Mucosa of stomach (tissue), 1 donor: ENCODE data around the gene SASH1.
"Not testable (repeated sequence)": the region's sequence is repeated elsewhere in the genome, so short reads cannot be mapped to it uniquely, and the experiment has no call there.

ENCODE experiments used
- H3K27me3 ChIP-seq: one replicate; pipeline ENCODE4 v1.7.0; 2013; ENCODE audit warnings: mild to moderate bottlenecking, low read length; ENCODE audit not compliant: control insufficient read depth, insufficient read depth
- H3K36me3 ChIP-seq: one replicate; pipeline ENCODE4 v1.7.0; 2013; ENCODE audit warnings: low read length; ENCODE audit not compliant: control insufficient read depth, insufficient read depth
- H3K4me1 ChIP-seq: one replicate; pipeline ENCODE4 v1.7.0; 2013; ENCODE audit warnings: mild to moderate bottlenecking, low read length; ENCODE audit not compliant: control insufficient read depth, insufficient read depth
- H3K4me3 ChIP-seq: one replicate; pipeline ENCODE4 v1.7.0; 2013; ENCODE audit warnings: low read length
- H3K9ac ChIP-seq: one replicate; pipeline ENCODE4 v1.7.0; 2013; ENCODE audit warnings: mild to moderate bottlenecking, low read length, moderate library complexity
- H3K9me3 ChIP-seq: one replicate; pipeline ENCODE4 v1.7.0; 2013; ENCODE audit warnings: mild to moderate bottlenecking, low read length, moderate library complexity; ENCODE audit not compliant: control insufficient read depth
- donor health status: Pancreatic carcinoma.

The SASH1 gene

DNA sequence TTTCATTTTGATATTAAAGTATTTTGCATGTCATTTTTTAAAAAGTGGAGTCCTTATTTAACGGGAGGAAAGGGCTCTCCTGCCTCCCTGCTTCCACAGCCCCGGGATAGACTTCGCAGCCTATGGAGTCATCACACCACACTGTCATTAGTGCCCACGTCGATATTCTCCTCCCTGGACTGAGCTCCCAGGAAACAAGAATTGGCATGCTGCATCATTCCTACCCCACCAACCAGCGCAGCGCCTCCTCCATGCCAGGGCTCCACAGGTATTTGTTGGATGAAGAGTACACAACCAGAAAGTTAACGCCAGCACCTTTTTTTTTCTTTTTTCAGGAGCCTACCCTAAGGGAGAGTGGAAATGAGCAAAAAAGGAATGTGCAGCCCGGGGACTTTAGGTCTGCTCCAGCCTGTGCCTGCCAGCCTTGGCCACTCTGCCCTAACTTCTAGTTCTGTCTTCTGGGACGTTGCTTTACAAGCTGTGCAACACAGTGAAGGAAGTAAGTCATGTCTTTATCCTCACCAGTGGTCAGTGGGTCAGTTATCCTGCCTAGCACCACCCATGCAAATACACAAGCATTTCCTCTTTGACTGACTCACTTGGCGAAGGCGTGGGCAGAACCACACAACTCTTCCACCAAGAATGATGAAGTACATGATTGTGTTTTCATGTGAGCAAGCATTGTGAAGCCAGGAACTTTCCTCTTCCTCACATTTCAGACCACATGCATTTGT is 223.5 kb downstream of the SASH1 start:
- Histone ChIP-seq H3K9me3 (no peaks in the 10 kb centered on the region), H3K4me3 (no peak overlapping the region), H3K9ac (no peak overlapping the region), H3K36me3 (no peaks in the 10 kb centered on the region), H3K4me1 (peaks cover 10% of the 10 kb centered on the region), H3K27me3 (no peaks in the 10 kb centered on the region)

DNA sequence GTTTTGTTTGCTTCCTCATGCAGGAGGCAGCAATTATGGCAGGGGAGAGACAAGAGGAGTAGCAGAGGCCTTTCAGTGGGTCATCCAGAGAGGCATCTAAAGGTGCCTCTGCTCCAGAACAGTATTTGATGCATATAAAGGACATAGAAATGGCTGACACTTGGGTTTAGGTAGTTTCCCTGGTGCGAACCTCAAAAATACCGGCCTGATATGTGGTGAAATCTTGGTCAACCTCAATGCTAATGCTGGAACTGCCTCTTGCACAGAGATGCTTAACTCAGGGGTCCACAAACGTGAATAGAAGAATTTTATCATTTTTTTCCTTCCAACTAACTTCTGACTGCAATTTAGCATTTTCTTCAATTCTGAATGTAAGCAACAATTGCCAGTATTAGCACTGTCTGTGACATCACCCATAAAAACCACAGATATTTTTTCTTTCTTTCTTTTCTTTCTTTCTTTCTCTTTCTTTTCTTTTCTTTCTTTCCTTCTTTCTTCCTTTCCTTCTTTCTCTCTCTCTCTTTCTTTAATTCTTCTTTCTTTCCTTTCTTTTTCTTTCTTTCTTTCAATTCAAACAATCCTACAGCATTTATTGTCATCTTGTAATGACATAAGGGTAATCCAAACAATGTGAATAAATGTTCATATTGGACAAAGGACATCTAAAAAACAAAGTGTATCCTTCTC is 224.2 kb downstream of the SASH1 start:
- H3K9ac ChIP-seq = no peak overlapping the region
- no peaks in the 10 kb centered on the region for H3K36me3 ChIP-seq
- no peak overlapping the region for H3K4me3 ChIP-seq
- H3K4me1 ChIP-seq = peaks cover 10% of the 10 kb centered on the region
- no peaks in the 10 kb centered on the region for H3K9me3 ChIP-seq
- no peaks in the 10 kb centered on the region for H3K27me3 ChIP-seq

DNA sequence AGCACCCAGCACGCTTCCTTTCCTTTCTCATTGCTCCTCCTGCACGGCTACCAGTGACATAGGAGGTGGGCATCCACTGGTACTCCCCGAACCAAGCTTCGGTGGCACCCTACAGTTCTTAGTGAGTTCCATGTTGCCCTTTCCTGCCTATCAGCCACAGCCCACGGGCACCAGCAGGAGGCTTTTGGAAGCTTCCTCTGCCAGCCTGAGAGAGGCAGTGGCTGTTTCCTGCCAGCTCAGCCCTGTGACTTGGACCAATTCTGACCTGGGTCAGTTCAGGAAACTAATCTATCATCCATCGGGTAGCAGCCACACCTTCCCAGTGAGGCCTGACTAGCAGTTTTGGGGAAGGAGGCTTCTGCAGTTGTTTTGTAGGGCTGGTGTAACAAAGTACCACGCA is 227.8 kb downstream of the SASH1 start:
- Histone ChIP-seq H3K4me3 (no peak overlapping the region), H3K36me3 (no peaks in the 10 kb centered on the region), H3K9me3 (no peaks in the 10 kb centered on the region), H3K4me1 (peaks cover 10% of the 10 kb centered on the region), H3K27me3 (no peaks in the 10 kb centered on the region), H3K9ac (no peak overlapping the region)

DNA sequence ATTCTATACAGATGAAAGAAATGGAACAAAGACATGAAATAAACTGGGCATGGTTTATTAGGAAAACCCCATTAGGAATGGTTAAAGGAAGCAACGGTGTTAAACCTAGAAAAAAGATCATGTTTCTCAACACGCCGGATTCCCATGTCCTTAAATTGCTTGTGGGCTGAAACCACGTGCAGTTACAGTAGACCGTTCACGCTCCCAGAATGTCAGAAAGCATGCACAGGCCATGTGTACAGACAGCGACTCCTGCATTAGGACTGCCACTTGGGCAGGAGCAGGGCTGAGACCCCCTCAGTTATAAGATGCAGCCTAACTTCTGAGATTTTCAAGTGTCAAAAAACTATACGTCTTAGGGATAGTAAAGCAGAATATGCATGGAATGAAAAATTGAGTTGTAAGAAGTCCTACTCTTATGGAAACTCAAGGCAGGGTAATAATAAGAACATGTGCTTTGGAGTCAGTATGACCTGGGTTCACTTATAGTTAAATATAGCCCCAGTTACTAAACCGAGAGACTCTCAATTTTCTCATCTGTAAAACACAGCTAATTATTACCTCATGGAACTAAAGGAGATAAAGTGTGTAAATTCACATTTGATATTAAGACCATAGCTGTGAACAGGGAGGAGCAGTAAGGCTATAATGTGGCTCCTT is 230.2 kb downstream of the SASH1 start:
- H3K36me3 ChIP-seq = no peaks in the 10 kb centered on the region

DNA sequence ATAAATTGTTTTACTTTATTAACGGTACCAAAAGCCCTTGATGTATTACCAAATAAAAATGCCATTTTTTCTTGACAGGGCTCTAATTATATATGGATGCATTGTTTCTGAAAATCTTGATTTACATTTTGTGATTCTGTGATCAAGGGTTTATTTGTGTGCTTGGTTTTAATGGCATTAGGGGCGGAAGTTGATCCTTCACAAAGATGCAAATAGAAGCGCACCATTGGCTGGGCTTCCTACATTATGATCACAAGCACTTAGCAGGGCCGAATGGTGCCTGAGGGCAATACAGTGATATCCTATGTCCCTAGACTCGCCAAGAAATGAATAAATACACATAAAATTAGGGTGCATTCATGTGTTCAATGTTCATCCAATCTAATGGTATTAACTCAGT is 231.3 kb downstream of the SASH1 start:
- Histone ChIP-seq H3K4me1 (no peaks in the 10 kb centered on the region), H3K9ac (no peak overlapping the region), H3K36me3 (no peaks in the 10 kb centered on the region), H3K4me3 (no peak overlapping the region), H3K9me3 (no peaks in the 10 kb centered on the region), H3K27me3 (no peaks in the 10 kb centered on the region)

More for the DNA sequence above, 230.2 kb downstream of the SASH1 start:
- Histone ChIP-seq H3K4me1 (no peaks in the 10 kb centered on the region), H3K27me3 (no peaks in the 10 kb centered on the region), H3K9me3 (no peaks in the 10 kb centered on the region), H3K9ac (no peak overlapping the region), H3K4me3 (no peak overlapping the region)

DNA sequence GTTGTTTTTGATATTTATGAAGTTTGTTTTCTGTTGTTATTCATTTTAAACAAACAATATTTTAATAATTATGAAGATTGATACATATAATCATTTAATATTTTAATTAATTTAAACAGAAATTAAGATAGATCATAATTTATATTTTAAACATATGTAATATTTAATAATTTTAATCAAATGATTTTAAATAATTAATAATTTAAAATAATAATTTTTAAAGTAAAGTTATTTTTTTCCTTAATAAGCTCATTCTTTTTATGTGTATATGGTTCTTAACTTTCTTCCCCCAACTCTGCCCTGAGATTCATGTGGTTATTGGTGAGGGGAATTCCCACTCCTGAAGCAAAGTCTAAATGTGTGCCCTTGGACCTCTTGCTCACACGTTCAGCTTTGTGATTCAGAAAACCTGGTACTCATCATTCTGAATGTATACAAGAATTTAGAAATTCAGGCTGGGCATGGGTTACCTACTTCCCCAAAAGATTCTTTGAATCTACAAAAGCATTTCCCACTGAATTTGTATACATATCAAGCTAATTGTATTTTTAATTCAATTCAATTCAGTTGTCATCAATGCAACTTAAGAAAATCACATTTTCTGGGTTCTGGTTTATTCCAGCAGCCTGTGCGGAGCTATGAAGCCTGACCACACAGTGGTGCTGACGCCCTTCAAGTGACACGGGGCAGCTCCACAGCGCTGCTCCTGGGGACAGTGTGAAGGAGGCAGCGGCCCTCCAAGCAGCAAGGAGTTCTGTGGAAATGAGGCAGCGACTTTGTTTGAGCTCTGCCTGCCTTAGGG is 235.2 kb downstream of the SASH1 start:
- H3K4me1 ChIP-seq = no peaks in the 10 kb centered on the region
- H3K9me3 ChIP-seq = no peaks in the 10 kb centered on the region
- H3K36me3 ChIP-seq = no peaks in the 10 kb centered on the region
- no peak overlapping the region for H3K4me3 ChIP-seq
- no peaks in the 10 kb centered on the region for H3K27me3 ChIP-seq
- no peak overlapping the region for H3K9ac ChIP-seq

DNA sequence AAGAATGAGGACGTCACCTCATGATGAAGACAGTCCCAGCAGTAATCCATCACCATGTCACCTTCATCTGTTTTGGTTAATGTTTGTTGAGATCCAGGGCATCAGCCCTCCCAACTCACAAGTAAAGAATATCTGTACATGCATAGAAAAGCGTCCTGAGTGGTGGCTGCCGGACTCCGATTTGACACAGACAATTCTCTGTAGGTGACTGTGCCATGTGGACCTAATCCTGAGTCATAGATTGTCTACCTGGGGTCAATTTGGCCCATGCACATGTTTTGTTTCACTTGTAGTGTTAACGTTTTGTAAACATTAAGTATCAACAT is 235.8 kb downstream of the SASH1 start:
- H3K36me3 ChIP-seq = no peaks in the 10 kb centered on the region
- no peaks in the 10 kb centered on the region for H3K4me1 ChIP-seq
- H3K27me3 ChIP-seq = no peaks in the 10 kb centered on the region
- no peaks in the 10 kb centered on the region for H3K9me3 ChIP-seq
- H3K9ac ChIP-seq = no peak overlapping the region
- no peak overlapping the region for H3K4me3 ChIP-seq

DNA sequence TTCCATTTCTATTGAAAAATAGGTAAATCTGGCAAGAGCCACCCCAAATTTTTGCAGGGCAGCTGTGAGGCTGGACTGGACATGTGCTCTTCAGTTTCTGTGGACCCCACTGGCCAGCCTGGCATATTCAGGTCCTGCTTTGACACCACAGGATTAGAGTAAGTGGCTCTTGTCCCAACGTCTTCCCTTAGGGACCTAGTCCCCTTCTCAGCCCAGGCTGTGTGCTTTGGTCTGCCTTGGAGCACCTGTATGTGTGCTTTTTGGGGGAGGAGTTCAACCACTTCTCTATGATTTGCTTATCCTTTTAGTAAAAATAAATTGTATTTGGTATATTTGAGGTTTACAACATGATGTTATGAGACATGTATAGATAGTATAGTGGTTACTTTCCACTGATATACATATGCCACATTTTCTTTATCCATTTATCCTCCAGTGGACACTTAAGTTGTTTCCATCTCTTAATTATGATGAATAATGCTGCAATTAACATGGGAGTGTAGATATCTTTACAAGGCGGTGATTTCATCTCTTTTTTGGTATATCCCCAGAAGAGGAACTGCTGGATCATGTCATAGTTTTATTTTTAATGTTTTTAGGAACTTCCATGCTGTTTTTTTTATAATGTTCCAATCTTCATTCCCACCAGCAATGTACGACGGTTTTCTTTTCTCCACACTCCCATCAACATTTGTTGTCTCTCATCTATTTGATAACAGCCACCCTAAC is 236.4 kb downstream of the SASH1 start:
- no peak overlapping the region for H3K9ac ChIP-seq
- H3K4me3 ChIP-seq = no peak overlapping the region
- H3K9me3 ChIP-seq = no peaks in the 10 kb centered on the region
- no peaks in the 10 kb centered on the region for H3K36me3 ChIP-seq
- no peaks in the 10 kb centered on the region for H3K4me1 ChIP-seq
- no peaks in the 10 kb centered on the region for H3K27me3 ChIP-seq

DNA sequence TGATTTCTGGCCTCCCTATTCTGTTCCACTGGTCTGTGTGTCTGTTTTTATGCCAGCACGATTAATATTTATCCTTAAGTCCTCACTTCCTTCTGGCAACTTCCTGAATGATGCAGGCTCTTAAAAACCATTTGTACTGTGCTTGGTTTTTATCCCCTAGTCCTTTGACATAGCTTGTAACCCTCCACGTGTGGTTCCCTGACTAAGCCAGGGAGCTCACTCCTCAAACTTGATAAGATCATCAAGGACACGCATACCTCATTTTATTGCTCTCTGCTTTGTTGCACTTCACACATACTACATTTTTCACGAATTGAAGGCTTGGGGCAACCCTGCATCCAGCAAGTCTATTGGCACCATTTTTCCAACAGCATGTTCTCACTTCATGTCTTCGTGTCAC is 237.8 kb downstream of the SASH1 start:
- H3K9me3 ChIP-seq = no peaks in the 10 kb centered on the region
- H3K4me3 ChIP-seq = no peak overlapping the region
- H3K36me3 ChIP-seq = no peaks in the 10 kb centered on the region
- H3K9ac ChIP-seq = no peak overlapping the region
- no peaks in the 10 kb centered on the region for H3K4me1 ChIP-seq
- no peaks in the 10 kb centered on the region for H3K27me3 ChIP-seq

DNA sequence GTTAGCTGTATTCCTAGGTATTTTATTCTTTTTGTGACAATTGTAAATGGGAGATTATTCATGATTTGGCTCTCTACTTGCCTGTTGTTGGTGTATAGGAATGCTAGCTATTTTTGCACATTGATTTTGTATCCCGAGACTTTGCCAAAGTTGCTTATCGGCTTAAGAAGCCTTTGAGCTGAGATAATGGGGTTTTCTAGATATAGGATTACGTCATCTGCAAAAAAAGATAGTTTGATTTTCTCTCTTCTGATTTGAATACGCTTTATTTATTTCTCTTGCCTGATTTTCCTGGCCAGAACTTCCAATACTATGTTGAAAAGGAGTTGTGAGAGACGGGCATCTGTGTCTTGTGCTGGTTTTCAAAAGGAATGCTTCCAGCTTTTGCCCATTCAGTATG is 241.0 kb downstream of the SASH1 start:
- Histone ChIP-seq H3K9ac (no peak overlapping the region), H3K4me3 (no peak overlapping the region), H3K4me1 (no peaks in the 10 kb centered on the region), H3K27me3 (no peaks in the 10 kb centered on the region), H3K9me3 (no peaks in the 10 kb centered on the region), H3K36me3 (no peaks in the 10 kb centered on the region)

DNA sequence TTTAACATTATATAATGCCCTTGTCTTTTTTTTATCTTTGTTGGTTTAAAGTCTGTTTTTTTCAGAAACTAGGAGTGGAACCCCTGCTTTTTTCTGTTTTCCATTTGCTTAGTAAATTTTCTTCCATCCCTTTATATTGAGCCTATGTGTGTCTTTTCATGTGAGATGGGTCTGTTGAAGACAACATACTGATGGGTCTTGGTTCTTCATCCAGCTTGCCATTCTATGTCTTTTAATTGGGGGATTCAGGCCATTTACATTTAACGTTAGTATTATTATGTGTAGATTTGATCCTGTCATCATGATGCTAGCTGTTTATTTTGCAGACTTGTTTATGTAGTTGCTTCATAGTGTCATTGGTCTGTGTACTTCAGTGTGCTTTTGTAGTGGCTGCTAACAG is 243.0 kb downstream of the SASH1 start:
- not testable (repeated sequence) for H3K36me3 ChIP-seq, H3K27me3 ChIP-seq, H3K4me1 ChIP-seq, H3K9ac ChIP-seq, H3K9me3 ChIP-seq, H3K4me3 ChIP-seq
